HCT116 (cell line): ENCODE data around the gene CLDN14. TPM values are rescaled to one million over a fixed set of nuclear protein-coding genes. Genes with fewer than 3 reads are reported as not detected.

Experiments
- ATAC-seq: fragments of 200-7000 bp; cut with Tn5 transposase; 2 replicates; pipeline ENCODE4 v1.9.1; 2020; ENCODE audit warnings: mild to moderate bottlenecking, moderate library complexity
- BruUV-seq: library from RNA; stranded (reverse); fragments of 400-500 nt; replicated peaks from 2 replicates; lab custom pipeline; 2021; lab: Mats Ljungman, UMichigan
- CTCF ChIA-PET: fragments of 300-600 bp; sonication (Branson Sonifier 250); formaldehyde crosslinking; loops from one replicate; lab custom pipeline; 2021; ENCODE audit warnings: antibody characterized with exemption; lab: Charles Lee
- POLR2A ChIA-PET: fragments of 300-600, 350-600 bp; sonication (Branson Sonifier 250); formaldehyde crosslinking; loops from one replicate; lab custom pipeline; 2021; ENCODE audit warnings: antibody characterized with exemption; lab: Charles Lee
- RAD21 ChIA-PET, 2 experiments: fragments of 300-600 bp; sonication (Branson Sonifier 250); formaldehyde crosslinking; loops; one replicate each; lab custom pipeline; 2023; ENCODE audit warnings: low total read pairs in 2 of 2; ENCODE audit not compliant: uncharacterized antibody in 2 of 2, unreplicated experiment in 2 of 2, low non-redundant PET in 1 of 2; lab: Charles Lee
- DNase-seq: peaks from one replicate; pipeline ENCODE4 v3.0.0-alpha.2; 2010; ENCODE audit warnings: low read depth, low spot score
- H2AFZ ChIP-seq: fragments of 200-600 bp; shearing (Covaris generic), sonication (generic); 2 replicates; pipeline ENCODE4 v1.6.1; 2017; ENCODE audit warnings: low read depth, mixed run types, mixed read lengths, antibody characterized with exemption, low read length; ENCODE audit not compliant: poor library complexity, severe bottlenecking
- H3K27ac ChIP-seq: 2 replicates; pipeline ENCODE4 v1.5.1; 2012; ENCODE audit warnings: low read depth, low read length
- H3K27me3 ChIP-seq: fragments of 200-600 bp; sonication (generic); 2 replicates; pipeline ENCODE4 v1.6.1; 2016; ENCODE audit warnings: mixed run types, low read length, mixed read lengths; ENCODE audit not compliant: insufficient read depth
- H3K36me3 ChIP-seq, 2 experiments: fragments of 200-500 bp in 1 of 2; fragments of 200-600 bp in 1 of 2; sonication (Bioruptor generic) in 1 of 2; sonication (generic) in 1 of 2; 2 replicates each; pipeline versions ENCODE4 v1.5.1 to v1.6.1; 2014 to 2016; ENCODE audit warnings: low read length in 2 of 2, inconsistent platforms in 1 of 2, mixed read lengths in 1 of 2, mixed run types in 1 of 2; ENCODE audit not compliant: insufficient read depth in 2 of 2, control insufficient read depth in 1 of 2
- H3K4me1 ChIP-seq, 2 experiments: fragments of 200-600 bp in 1 of 2; sonication (generic) in 1 of 2; 2 replicates each; pipeline versions ENCODE4 v1.5.1 to v1.6.1; 2012 to 2017; ENCODE audit warnings: low read length in 2 of 2, inconsistent platforms in 1 of 2, mild to moderate bottlenecking in 1 of 2, mixed read lengths in 1 of 2, mixed run types in 1 of 2, moderate library complexity in 1 of 2; ENCODE audit not compliant: insufficient read depth in 2 of 2, control insufficient read depth in 1 of 2
- H3K4me2 ChIP-seq: fragments of 200-600 bp; sonication (generic); 2 replicates; pipeline ENCODE4 v1.6.1; 2017; ENCODE audit warnings: mixed run types, low read length, mixed read lengths
- H3K4me3 ChIP-seq, 2 experiments: fragments of 200-600 bp in 1 of 2; sonication (generic) in 1 of 2; replicated peaks in 1 of 2; 2 replicates each; pipeline ENCODE4 v1.5.1; 2011 to 2016; ENCODE audit warnings: low read length in 2 of 2, control low read depth in 1 of 2, low read depth in 1 of 2, mild to moderate bottlenecking in 1 of 2, mixed read lengths in 1 of 2, mixed run types in 1 of 2
- H3K79me2 ChIP-seq: fragments of 200-600 bp; sonication (generic); 2 replicates; pipeline ENCODE4 v1.6.1; 2017; ENCODE audit warnings: mild to moderate bottlenecking, mixed run types, low read length, moderate library complexity, mixed read lengths; ENCODE audit not compliant: insufficient read depth
- H3K9ac ChIP-seq: fragments of 200-600 bp; sonication (generic); 2 replicates; pipeline ENCODE4 v1.6.1; 2016; ENCODE audit warnings: low read length, mixed read lengths
- H3K9me2 ChIP-seq: fragments of 200-600 bp; sonication (generic), shearing (Covaris generic); 2 replicates; pipeline ENCODE4 v1.6.1; 2017; ENCODE audit warnings: mixed run types, mild to moderate bottlenecking, moderate library complexity; ENCODE audit not compliant: insufficient read depth
- H3K9me3 ChIP-seq, 2 experiments: fragments of 200-500 bp in 1 of 2; fragments of 200-600 bp in 1 of 2; sonication (Bioruptor generic) in 1 of 2; sonication (generic) in 1 of 2; 2 replicates each; pipeline ENCODE4 v1.6.1; 2014 to 2017; ENCODE audit warnings: low read length in 2 of 2, mixed read lengths in 2 of 2, inconsistent platforms in 1 of 2, low read depth in 1 of 2, mild to moderate bottlenecking in 1 of 2, mixed run types in 1 of 2, moderate library complexity in 1 of 2; ENCODE audit not compliant: control insufficient read depth in 1 of 2, insufficient read depth in 1 of 2
- H4K20me1 ChIP-seq: fragments of 200-600 bp; sonication (generic), shearing (Covaris generic); 2 replicates; pipeline ENCODE4 v1.6.1; 2017; ENCODE audit warnings: mixed run types, mild to moderate bottlenecking, moderate library complexity; ENCODE audit not compliant: insufficient read depth
- ATF3 ChIP-seq: IDR thresholded peaks from 2 replicates; pipeline ENCODE4 v1.6.1; 2012
- EGR1 ChIP-seq: IDR thresholded peaks from 2 replicates; pipeline ENCODE4 v1.6.1; 2012; ENCODE audit warnings: low read depth
- FOSL1 ChIP-seq: IDR thresholded peaks from 2 replicates; pipeline ENCODE4 v1.6.1; 2012; ENCODE audit warnings: low read depth
- POLR2A ChIP-seq: IDR thresholded peaks from 2 replicates; pipeline ENCODE4 v1.7.0; 2011; ENCODE audit warnings: borderline replicate concordance; ENCODE audit not compliant: insufficient read depth, insufficient read length; ENCODE audit errors: extremely low read depth
- POLR2AphosphoS5 ChIP-seq: IDR thresholded peaks from 2 replicates; pipeline ENCODE4 v1.6.1; 2011; ENCODE audit warnings: mild to moderate bottlenecking, low read depth, low read length, moderate library complexity
- RAD21 ChIP-seq: IDR thresholded peaks from 2 replicates; pipeline ENCODE4 v1.6.1; 2012; ENCODE audit warnings: low read depth, mild to moderate bottlenecking
- REST ChIP-seq: IDR thresholded peaks from 2 replicates; pipeline ENCODE4 v1.6.1; 2012; ENCODE audit warnings: low read depth
- SIN3A ChIP-seq: IDR thresholded peaks from 2 replicates; pipeline ENCODE4 v1.6.1; 2012; ENCODE audit warnings: low read depth
- TCF7L2 ChIP-seq: IDR thresholded peaks from 2 replicates; pipeline ENCODE4 v1.7.0; 2011; ENCODE audit warnings: borderline replicate concordance, inconsistent platforms; ENCODE audit not compliant: insufficient read depth, insufficient read length; ENCODE audit errors: extremely low read depth
- YY1 ChIP-seq: IDR thresholded peaks from 2 replicates; pipeline ENCODE4 v1.6.1; 2011; ENCODE audit warnings: low read length, low read depth, moderate library complexity, mild to moderate bottlenecking; ENCODE audit not compliant: insufficient replicate concordance; ENCODE audit errors: extremely low read depth
- ZFX ChIP-seq: fragments of 450-650 bp; IDR thresholded peaks from 2 replicates; pipeline ENCODE4 v1.6.1; 2017
- ZNF274 ChIP-seq: fragments of 200-500 bp; sonication (Bioruptor generic); IDR thresholded peaks from 2 replicates; pipeline ENCODE4 v1.6.1; 2014; ENCODE audit warnings: mild to moderate bottlenecking, low read depth, low read length, inconsistent platforms
- intact Hi-C: fragments of 100-400 bp; cut with micrococcal nuclease; formaldehyde crosslinking; loops from 2 replicates; pipeline ENCODE4 v1.10.0; 2022
- total RNA-seq: library from RNA; stranded (reverse); gene quantifications from one replicate; pipeline ENCODE4 v1.2.1, GENCODE V29; 2021; ENCODE audit not compliant: unreplicated experiment
- TF ChIP-seq, protein P1 (sequence below): IDR thresholded peaks from 2 replicates; pipeline ENCODE4 v1.6.1; 2012
- TF ChIP-seq, protein P2 (sequence below): IDR thresholded peaks from 2 replicates; pipeline ENCODE4 v1.6.1; 2011; ENCODE audit warnings: mild to moderate bottlenecking, low read length, moderate library complexity; ENCODE audit not compliant: insufficient replicate concordance; ENCODE audit errors: extremely low read depth

Gene CLDN14
- total RNA-seq, 1 experiment from 2014 or later = not detected

GRCh38 chr21:36526104-36526503 is 46.2 kb upstream of the CLDN14 start:
- H2AFZ ChIP-seq = no peak overlapping the region
- H3K36me3 ChIP-seq = no peaks in the 10 kb centered on the region
- ATAC-seq (no peak), DNase-seq (no peak)
- no peaks in the 10 kb centered on the region for H4K20me1 ChIP-seq
- H3K27ac ChIP-seq = no peak overlapping the region
- BruUV-seq = no TSS peak
- H3K4me1 ChIP-seq = no peaks in the 10 kb centered on the region
- no peak overlapping the region for H3K9ac ChIP-seq
- H3K4me2 ChIP-seq = no peak overlapping the region
- H3K79me2 ChIP-seq = no peaks in the 10 kb centered on the region
- TF ChIP-seq ATF3 (no peak), REST (no peak), FOSL1 (no peak), POLR2A (no peak), TCF7L2 (no peak), ZFX (no peak), RAD21 (no peak), SIN3A (no peak), POLR2AphosphoS5 (no peak), EGR1 (no peak), YY1 (no peak), ZNF274 (no peak)
- TF ChIP-seq, protein P1, sequence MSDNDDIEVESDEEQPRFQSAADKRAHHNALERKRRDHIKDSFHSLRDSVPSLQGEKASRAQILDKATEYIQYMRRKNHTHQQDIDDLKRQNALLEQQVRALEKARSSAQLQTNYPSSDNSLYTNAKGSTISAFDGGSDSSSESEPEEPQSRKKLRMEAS = no peak
- TF ChIP-seq, protein P2, sequence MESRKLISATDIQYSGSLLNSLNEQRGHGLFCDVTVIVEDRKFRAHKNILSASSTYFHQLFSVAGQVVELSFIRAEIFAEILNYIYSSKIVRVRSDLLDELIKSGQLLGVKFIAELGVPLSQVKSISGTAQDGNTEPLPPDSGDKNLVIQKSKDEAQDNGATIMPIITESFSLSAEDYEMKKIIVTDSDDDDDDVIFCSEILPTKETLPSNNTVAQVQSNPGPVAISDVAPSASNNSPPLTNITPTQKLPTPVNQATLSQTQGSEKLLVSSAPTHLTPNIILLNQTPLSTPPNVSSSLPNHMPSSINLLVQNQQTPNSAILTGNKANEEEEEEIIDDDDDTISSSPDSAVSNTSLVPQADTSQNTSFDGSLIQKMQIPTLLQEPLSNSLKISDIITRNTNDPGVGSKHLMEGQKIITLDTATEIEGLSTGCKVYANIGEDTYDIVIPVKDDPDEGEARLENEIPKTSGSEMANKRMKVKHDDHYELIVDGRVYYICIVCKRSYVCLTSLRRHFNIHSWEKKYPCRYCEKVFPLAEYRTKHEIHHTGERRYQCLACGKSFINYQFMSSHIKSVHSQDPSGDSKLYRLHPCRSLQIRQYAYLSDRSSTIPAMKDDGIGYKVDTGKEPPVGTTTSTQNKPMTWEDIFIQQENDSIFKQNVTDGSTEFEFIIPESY = no peak
- ChIA-PET CTCF (no interaction called here), POLR2A (no interaction called here), RAD21 (no interaction called here)
- no peak overlapping the region for H3K4me3 ChIP-seq
- no peaks in the 10 kb centered on the region for H3K9me3 ChIP-seq
- intact Hi-C loops = no loop called here
- no peaks in the 10 kb centered on the region; the same call in 1 of the 2 replicates for H3K27me3 ChIP-seq
- H3K9me2 ChIP-seq = no peaks in the 10 kb centered on the region
